ENCODE results near the gene HLCS.
"Not testable (repeated sequence)": the region's sequence is repeated elsewhere in the genome, so short reads cannot be mapped to it uniquely, and the experiment has no call there.

HLCS gene

DNA sequence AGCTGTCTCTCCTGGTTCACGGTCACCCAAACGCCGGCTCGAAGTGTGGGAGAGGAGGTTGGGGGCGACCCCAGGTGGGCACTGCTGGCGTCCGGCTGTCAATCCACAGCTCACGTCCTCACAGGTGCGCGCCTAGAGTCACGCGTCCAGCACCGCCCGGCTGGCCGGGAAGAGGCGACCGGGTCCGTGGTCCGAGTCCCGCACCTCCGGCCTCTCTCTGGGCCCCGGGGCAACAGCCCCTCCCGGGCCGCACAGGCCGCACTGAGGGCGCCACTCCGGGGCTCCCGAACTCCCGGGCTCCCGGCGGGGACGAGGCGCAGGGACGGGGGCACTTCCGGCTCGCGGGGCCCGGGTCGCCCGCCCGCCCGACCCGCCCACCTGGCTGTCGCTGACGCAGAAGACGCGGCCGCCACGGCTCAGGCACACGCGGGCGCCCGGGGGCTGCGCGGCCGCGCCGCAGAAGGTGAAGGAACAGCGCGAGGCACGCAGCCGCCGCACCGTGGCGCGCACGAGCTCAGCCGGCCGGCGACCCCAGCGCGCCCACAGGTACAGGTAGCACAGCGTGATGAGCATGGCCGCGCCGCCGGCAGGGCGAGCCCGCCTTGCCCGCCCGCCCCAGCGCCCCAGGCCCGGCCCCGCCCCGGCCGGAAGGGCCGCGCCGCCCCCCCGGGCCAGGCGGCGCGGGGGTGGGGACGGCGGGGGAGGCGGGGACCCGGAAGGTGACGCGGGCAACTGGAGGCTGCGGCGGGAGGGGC, at the start of gene HLCS:
Gene HLCS (minus strand): TSS at position 604 of the 755 bp plus-strand sequence. CDS start 31 bp downstream, at position 573.
- no peak for DNase-seq (ENCODE audit: low spot score)

DNA sequence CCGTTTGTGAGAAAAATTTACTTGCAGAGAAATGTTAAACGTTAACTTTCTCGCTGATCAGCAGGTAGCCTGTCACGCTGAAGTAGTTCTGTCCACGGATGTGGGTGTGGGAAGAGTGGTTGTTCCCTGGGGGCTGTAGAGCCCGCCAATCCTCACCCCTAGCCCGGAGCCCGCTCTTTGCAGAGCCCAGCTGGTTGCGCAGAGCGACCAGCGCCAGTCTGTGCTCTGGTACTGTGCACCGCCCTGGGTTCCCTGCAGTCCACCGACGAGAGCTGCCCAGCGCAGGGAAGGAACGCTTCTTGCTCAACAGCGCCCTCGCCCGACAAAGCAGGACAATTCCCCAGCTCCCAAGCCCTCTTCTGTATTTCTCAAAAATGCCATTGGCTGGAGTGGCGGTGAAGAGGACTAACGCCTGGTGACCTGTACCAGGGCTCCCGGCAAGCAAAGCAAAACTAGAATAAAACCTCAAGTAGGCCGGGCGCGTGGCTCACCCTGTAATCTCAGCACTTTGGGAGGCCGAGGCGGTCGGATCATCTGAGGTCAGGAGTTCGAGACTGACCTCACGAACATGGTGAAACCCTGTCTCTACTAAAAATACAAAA, 43.4 kb upstream of the HLCS start:
- DNase-seq (ENCODE audit: low spot score), result peak; percentile 79

DNA sequence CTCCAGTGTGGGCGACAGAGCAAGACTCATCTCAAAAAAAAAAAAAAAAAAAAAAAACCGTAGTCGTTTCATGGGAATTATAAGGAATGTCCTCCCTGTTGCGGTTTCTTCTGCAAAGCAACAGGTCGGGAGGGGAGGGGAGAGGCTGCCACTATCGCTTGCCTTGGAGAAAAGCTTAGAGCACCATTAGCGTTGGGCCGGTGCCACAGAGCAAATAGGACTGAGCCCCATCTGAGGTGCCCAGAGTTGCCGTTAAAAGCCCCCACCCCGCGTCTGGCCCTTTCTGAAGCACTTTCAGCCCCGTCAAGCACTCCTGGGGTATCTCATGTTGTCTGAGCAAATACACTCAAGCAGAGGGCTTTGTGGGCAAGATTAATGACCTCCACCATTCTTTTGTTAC, 42.3 kb upstream of the HLCS start:
- no peak for DNase-seq (ENCODE audit: low spot score)

DNA sequence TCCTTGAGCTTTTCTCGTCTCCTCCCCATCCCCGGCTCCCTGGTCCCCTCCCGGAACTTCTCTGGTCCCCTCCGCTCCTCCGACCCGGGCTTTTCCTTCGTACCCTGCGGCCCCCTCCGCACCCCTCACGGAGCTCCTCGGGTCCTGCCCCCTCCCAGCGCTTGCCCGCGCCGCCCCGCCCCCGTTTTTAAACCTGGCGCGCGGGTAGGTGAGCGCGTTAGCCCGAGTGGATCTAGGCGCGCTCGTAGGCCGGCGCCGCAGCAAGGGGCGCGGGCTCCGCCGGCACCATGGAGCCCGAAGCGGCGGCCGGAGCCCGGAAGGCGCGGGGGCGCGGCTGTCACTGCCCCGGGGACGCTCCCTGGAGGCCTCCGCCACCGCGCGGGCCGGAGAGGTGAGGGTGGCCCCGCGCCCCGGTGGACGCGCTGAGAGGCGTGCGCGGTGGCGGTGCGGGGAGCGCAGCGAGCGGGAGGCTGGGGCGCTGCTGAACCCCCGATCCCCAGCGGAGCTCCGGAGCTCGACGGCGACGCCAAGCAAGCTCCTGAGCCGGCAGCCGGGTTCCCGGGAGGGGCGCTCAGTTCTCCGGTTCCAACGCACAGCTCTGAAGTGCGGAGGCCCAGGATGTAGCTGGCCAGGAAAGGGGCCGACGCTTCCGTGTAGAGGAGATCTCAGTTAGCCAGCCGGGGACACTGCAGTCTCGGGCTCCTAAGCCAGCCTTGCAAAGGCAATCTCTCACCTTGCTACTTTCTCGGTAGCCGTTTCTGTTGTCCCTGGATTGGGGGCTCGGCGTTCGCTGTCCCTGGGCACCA, 40.2 kb upstream of the HLCS start, which contains the start of gene RIPPLY3:
Gene RIPPLY3 (plus strand): TSS at position 217 of the 806 bp plus-strand sequence. CDS start 71 bp downstream, at position 288.
- DNase-seq (ENCODE audit: low spot score), result no peak

DNA sequence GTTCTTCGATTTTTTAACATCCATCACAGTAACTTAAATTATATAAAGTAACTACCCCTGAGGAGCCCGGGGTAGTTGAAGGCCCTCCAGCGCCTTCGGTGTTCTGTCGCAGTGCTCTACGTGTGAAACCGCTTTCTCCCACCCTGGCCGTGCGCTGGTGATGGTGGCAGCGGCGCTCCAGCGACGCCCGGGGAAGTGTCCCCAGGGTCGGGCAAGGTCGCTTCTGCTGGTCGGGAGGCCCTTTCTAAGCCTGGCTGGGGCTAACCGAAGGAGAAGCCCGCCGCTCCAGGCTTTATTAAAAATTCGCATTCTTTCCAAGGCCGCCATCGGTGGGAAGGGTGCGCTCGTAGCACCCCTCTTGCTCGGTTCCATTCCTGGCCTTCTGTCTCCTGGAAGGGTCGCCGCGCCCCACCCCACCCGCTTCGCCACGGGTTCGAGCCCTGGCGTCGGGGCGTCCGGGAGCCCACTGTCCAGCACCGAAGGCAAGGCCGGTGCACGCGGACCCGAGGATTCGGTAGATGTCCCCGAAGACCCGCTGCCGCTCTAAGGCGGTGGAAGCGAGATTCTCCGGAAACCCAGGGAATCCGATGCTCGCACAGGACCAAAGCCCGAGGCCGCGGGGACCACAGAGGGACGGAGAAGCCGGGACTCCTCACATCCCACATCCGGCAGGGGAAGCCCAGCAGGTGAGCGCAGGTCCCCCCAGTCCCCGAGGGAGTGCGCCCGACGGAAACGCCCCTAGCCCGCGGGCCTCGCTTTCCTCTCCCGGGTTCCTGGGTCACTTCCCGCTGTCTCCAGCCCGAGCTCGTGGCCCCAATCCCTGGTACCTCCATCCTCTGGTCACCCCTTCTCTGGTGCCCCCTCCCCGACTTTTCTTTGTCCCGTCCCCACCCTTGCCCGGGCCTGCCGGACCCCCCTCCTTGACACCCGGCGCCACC, 39.3 kb upstream of the HLCS start:
- DNase-seq (ENCODE audit: low spot score), result no peak

DNA sequence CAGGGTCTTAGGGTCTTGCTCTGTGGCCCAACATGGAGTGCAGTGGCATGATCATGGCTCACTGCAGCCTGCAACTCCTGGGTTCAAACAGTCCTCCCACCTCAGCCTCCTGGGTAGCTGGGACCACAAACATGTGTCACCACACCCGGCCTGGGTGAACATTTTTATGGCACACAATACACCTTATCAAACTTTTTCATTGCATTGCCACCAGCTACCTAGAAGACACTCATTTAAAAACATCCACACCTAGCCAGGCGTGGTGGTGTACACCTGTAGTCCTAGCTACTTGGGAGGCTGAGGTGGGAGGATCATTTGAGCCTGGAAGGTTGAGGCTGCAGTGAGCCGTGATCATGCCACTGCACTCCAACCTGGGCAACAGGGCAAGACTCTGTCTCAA, 37.4 kb upstream of the HLCS start:
- DNase-seq (ENCODE audit: low spot score), result not testable (repeated sequence)

DNA sequence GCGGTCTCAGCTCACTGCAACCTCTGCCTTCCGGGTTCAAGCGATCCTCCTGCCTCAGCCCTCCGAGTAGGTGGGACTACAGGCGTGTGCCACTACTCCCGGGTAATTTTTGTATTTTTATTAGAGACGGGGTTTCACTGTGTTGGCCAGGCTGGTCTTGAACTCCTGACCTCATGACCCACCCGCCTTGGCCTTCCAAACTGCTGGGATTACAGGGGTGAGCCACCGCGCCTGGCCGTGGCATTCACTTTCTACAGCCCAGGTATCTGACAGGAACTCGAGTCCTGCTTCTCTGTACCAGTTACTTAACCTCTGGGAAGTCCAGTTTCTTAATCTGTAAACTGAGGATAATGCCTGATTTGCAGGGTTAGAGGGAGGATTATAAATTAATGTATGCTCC, 36.4 kb upstream of the HLCS start:
- DNase-seq (ENCODE audit: low spot score), result not testable (repeated sequence)

DNA sequence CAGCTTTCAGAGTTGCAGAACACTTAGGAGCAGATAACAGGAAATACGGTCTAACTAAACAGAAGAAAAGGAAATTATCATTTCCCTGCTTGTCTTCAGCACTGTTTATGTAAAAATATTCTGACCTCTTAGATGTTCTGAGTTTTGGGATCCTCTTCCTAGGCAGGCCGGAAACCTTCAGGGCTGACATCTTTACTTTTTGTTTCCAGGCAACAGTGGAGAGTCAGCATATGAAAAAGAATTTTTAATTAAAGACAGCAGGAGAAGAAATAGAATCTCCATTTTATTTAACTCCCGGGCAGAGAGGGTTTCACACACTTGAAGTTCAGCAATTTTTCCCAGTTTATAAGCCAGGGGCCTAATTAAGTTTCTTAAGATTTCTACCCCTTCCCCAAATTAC, 35.0 kb upstream of the HLCS start:
- no peak for DNase-seq (ENCODE audit: low spot score)

DNA sequence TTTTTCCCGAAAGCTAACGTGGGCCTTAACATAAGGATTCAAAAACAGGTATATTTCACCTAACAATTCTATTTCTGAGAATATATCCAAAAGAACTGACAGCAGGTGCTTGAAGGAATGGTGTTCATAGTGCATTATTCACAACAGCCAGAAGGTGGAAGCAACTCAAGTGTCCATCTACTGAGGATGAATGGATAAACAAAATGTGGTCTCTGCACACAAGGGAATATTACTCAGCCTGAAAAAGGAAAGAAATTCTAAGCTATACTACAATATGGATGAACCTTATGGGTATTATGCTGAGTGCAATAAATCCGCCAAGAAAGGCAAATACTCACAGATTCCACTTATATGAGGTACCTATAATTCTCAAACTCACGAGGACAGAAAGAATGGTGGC, 33.9 kb upstream of the HLCS start:
- no peak for DNase-seq (ENCODE audit: low spot score)

DNA sequence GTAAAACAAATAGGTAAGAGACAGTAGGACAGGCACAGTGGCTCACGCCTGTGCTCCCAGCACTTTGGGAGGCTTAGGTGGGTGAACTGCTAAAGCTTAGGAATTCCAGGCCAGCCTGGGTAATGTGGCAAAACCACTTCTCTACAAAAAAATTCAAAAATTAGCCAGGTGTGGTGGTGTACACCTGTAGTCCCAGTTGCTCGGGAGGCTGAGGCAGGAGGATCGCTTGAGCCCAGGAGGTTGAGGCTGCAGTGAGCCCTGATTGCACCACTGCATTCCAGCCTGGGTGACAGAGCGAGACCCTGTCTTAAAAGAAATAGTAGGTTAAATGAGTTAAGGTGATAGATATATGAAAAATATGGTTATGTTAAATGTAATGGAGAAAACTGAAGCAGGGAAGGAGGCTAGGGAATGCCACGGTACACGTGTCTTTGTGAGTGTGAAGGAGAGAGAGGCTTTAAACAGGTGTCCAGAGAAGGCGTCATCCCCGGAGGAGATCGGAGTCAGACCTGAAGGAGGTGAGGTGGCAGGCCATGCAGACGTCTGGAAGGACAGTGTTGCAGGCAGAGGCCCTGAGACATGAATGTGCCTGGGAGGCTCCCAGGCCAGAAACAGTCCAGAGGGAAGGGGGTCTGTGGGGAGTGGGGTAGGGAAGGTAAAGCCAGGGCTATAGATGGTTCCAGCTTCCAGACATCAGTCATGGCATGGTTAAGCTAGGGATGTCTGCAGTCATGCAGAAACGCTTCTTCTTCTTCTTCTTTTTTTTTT, 32.8 kb upstream of the HLCS start:
- no peak for DNase-seq (ENCODE audit: low spot score)

DNA sequence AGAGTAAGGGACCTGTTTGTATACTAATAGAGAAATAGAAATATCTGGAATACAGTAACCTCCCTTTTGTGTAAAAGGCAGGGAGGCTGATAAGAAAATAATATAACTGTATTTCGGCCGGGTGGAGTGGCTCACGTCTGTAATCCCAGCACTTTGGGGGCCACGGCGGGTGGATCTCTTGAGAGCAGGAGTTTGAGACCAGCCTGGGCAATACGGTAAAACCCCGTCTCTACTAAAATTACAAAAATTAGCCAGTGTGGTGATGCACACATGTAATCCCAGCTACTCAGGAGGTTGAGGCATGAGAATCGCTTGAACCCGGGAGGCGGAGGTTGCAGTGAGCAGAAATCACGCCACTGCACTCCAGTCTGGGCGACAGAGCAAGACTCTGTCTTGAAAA, 28.8 kb upstream of the HLCS start:
- not testable (repeated sequence) for DNase-seq (ENCODE audit: low spot score)

DNA sequence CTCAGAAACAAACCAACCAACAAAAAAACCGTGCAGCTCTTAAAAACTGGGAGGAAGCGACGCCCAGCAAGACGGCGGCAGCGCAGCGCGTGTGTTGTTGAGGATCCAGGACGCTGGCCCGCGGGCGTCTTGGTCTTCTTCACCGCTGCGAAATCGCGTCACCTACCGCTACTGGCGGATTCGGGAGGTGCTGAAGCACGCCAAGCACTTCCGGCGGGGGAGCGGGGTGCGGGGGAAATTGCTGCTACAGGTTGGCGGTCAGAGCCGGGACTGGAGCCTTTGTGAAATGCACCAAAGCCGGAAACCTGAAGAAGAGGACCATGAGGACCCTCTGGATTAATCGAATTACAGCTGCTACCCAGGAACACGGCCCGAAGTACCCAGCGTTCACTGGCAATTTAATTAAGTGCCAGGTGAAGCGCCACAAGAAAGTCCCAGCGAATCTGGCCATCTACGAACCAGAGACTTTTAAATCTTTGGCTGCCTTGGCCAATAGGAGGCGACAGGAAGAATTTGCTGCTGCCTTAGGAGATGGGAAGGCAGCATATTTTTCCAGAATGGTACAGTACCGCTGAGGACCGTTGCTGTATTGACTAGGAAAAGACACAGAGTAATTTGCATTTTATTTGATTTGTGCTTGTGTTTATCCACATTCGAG, 28.2 kb upstream of the HLCS start:
- no peak for DNase-seq (ENCODE audit: low spot score)

DNA sequence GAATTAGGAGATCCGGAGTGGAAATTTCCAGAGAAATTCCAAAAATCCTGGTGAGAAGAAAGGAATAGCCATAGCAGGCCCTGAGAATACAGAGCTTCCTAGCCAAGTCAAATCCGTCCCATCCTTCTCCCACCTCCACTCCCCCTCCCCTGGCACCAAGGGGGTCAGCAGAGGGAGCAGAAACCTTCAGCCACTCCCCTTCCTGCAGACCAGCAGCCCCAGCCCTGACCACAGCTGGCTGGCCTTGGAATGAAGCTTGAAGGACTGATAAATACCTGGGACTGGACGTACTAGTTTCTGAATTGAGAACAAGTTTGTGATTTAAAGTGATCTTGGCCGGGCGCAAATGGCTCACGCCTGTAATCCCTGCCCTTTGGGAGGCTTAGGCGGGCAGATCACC, 26.2 kb upstream of the HLCS start:
- no peak for DNase-seq (ENCODE audit: low spot score)

DNA sequence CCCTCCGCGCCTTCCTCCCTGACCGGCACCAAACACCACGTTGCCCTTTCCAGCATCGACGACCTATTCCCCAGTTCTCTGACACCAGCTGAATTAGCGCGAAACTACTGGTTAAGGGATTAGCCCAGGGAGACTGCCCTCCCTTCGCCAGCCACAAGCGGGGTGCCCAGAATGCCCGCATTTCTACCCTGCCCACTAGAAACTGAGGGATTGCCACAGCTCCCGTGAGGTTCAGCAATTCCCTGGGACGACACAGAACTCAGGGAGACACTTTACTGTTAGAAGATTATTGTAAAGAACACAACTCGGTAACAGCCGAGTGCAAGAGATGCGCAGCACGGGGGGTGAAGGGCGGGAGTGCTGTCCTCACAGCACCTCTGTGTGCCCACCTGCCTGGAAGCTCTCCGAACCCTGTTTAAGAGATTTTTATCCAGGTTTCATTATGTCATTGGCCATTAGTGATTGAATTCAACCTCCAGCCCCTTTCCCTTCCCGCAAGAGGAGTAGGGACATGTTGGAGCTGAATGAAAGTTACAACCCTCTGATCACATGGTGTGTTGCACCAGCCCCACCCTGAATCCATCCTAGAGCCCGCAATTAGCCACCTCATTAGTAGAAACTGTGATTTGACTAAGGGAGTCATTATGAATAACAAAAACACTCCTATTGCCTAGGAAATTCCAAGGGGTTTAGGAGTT, 24.2 kb upstream of the HLCS start:
- DNase-seq (ENCODE audit: low spot score), result no peak

DNA sequence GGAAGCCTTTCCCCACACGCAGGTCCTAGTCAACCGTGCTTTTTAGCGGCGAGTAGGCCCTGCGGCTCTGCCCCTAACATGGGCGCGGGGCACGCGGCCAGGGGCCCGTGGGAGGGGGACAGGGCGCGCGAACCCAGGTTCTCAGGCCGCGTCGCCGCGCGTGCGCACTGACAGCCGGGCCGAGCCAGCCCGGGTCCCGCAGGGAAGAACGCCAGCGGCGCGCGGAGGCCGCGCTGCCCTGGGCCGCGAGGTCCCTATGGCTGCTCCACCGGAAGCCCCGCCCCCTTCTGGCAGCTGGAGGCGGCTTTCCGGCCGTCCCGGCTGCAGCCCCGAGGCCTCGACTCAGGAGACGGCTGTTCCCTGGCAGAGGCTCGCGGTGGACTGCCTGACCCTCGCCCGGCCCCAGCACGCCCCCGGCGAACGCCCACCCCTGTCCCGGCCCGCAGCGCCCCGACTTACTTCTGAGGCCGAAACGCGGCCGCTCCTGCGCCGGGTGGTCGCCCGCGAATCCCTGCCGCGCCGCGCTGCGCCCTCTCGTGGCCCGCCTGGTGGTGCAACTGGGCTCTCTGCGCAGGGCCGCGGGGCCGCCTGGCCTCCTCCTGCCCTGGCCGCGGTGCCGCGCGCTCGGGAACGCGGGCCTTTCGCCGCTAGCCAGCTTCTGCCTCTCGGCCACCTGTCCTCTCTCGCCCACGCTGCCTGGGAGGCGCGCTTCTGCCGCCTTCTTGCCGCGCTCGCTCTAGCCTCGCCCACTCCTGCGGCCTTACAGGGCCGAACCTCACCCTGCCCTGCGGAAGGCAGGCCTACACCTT, 23.4 kb upstream of the HLCS start:
- peak; percentile 86 for DNase-seq (ENCODE audit: low spot score)

DNA sequence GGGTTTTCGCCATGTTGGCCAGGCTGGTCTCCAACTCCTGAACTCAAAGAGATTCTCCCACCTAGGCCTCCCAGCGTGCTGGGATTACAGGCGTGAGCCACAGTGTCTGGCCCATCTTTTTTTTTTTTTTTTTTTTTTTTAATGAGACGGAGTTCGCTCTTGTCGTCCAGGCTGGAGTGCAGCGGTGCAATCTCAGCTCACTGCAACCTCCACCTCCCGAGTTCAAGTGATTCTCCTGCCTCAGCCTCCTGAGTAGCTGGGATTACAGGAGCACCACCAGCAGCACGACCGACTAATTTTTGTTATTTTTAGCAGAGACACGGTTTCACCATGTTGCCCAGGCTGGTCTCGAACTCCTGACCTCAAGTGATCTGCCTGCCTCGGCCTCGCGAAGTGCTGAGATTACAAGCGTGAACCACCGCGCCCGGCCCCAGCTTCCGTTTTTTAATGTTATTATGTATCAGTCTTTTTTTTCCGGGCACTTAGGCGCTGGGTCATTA, 22.8 kb upstream of the HLCS start:
- not testable (repeated sequence) for DNase-seq (ENCODE audit: low spot score)

DNA sequence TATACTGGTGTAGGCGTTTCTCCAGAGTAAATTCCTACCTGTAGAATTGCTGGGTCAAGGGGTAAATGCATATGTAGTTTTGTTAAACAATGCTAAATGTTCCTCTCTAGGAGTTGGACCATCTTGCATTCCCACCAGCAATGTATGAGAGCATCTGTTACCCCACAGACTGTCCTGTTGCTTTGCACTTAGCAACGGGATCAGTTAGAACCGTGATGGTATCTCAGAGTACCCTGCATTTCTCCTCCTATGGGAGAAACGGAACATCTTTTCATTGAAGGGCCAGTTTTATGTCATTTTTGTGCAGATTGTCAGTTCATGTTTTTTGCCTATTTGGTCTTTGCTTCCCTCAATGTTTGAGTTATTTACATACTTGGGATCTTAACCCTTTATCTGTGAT, 22.1 kb upstream of the HLCS start:
- DNase-seq (ENCODE audit: low spot score), result no peak

DNA sequence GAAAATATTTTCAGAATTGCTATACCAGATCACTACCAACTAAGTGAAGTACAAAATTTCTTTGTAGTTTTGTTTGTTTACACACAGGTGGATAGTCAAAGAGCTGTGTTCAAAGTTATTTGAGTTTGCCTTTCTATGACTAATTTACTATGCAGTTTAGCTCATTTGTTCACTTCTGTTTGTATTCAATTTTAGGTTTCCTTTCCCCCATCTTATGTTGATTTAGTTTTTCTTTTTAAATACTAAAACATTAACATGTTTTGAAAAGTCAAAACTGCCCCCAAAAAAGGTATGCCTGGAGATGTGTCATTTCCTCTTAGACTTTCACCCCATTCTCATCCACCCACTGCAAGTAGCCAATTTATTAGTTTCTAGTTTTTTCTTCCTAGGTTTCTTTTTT, 21.4 kb upstream of the HLCS start:
- DNase-seq (ENCODE audit: low spot score), result no peak

Measured in pons (tissue), 1 donor.